K562 (cell line): ENCODE measurements around the gene ID4.

ENCODE experiments used
- CREB5 ChIP-seq: fragments of 250-450 bp; sonication (Bioruptor Pico); IDR thresholded peaks from 2 replicates; pipeline ENCODE4 v1.5.0; 2020; ENCODE audit warnings: mild to moderate bottlenecking
- CTCF ChIP-seq, 3 experiments: IDR thresholded peaks in 2 of 3; conservative IDR thresholded peaks in 1 of 3; 2 replicates each; pipeline ENCODE4 v1.5.1; 2011 to 2012; ENCODE audit warnings: low read length in 3 of 3, mild to moderate bottlenecking in 3 of 3, control low read depth in 2 of 3, improper control_type of control experiment in 1 of 3, inconsistent platforms in 1 of 3, low read depth in 1 of 3, mixed read lengths in 1 of 3, moderate library complexity in 1 of 3; ENCODE audit not compliant: insufficient read depth in 2 of 3
- FOXJ3 ChIP-seq: sonication (generic); formaldehyde crosslinking; IDR thresholded peaks from 2 replicates; pipeline ENCODE4 v1.4.0; 2020; ENCODE audit warnings: mild to moderate bottlenecking, missing genetic modification reagents
- FOXK2 ChIP-seq, 2 experiments: fragments of 450-650 bp; IDR thresholded peaks in 1 of 2; conservative IDR thresholded peaks in 1 of 2; 2 replicates each; pipeline ENCODE4 v1.6.1; 2016; ENCODE audit warnings: low read depth in 2 of 2, mild to moderate bottlenecking in 1 of 2
- HOXB6 ChIP-seq: fragments of 250-450 bp; sonication (Bioruptor Pico); IDR thresholded peaks from 2 replicates; pipeline ENCODE4 v1.5.1; 2022; ENCODE audit warnings: mild to moderate bottlenecking, borderline replicate concordance
- KLF10 ChIP-seq: fragments of 250-450 bp; sonication (Bioruptor Pico); IDR thresholded peaks from 2 replicates; pipeline ENCODE4 v1.6.1; 2021; ENCODE audit warnings: matching md5 sums
- NR3C1 ChIP-seq: sonication (generic); formaldehyde crosslinking; IDR thresholded peaks from 2 replicates; pipeline ENCODE4 v1.8.1; 2022; ENCODE audit warnings: missing genetic modification reagents
- POLR3A ChIP-seq: IDR thresholded peaks from 2 replicates; pipeline ENCODE4 v1.6.1; 2011; ENCODE audit warnings: borderline replicate concordance, mild to moderate bottlenecking, moderate library complexity; ENCODE audit not compliant: insufficient read length, insufficient read depth; ENCODE audit errors: extremely low read depth
- SIN3A ChIP-seq, 2 experiments: fragments of 150-350 bp in 1 of 2; IDR thresholded peaks; 2 replicates each; pipeline ENCODE4 v1.6.1; 2011 to 2016; ENCODE audit warnings: borderline replicate concordance in 2 of 2, low read depth in 2 of 2, low read length in 2 of 2, mild to moderate bottlenecking in 2 of 2, moderate library complexity in 2 of 2; ENCODE audit not compliant: control insufficient read depth in 1 of 2
- SP1 ChIP-seq: sonication (generic); formaldehyde crosslinking; IDR thresholded peaks from 2 replicates; pipeline ENCODE4 v1.8.1; 2022; ENCODE audit warnings: mild to moderate bottlenecking, missing genetic modification reagents
- SUPT5H ChIP-seq: fragments of 450-650 bp; IDR thresholded peaks from 2 replicates; pipeline ENCODE4 v1.6.1; 2016
- ZFP1 ChIP-seq: fragments of 450-650 bp; formaldehyde crosslinking; IDR thresholded peaks from 2 replicates; pipeline ENCODE4 v1.4.0; 2020; ENCODE audit warnings: mild to moderate bottlenecking, mixed read lengths
- TF ChIP-seq, protein P1 (sequence below): fragments of 450-650 bp; IDR thresholded peaks from 2 replicates; pipeline ENCODE4 v1.6.1; 2016; ENCODE audit warnings: mild to moderate bottlenecking, moderate library complexity

GRCh38 chr6:19879663-19880062 is 42.5 kb downstream of the ID4 start:
- TF ChIP-seq CTCF (IDR thresholded peaks at IDR 0.05 in 2 of 3, conservative IDR thresholded peaks at IDR 0.05 in 1 of 3; ENCODE audit: insufficient read depth in 2 of 3, low read depth in 1 of 3, low read length in 3 of 3) (no peak), SUPT5H (no peak), POLR3A (no peak), KLF10 (CRISPR knock-in tag) (no peak), HOXB6 (CRISPR knock-in tag) (no peak), NR3C1 (no peak), FOXK2 (conservative IDR thresholded peaks at IDR 0.05 in 1 of 2, IDR thresholded peaks at IDR 0.05 in 1 of 2; ENCODE audit: low read depth in 2 of 2) (no peak), ZFP1 (no peak), SP1 (CRISPR knock-in tag) (no peak), FOXJ3 (CRISPR knock-in tag) (no peak), SIN3A (IDR thresholded peaks at IDR 0.05; ENCODE audit: borderline replicate concordance in 2 of 2, control insufficient read depth in 1 of 2, low read depth in 2 of 2, low read length in 2 of 2) (no peak), CREB5 (CRISPR knock-in tag) (no peak)
- TF ChIP-seq, protein P1, sequence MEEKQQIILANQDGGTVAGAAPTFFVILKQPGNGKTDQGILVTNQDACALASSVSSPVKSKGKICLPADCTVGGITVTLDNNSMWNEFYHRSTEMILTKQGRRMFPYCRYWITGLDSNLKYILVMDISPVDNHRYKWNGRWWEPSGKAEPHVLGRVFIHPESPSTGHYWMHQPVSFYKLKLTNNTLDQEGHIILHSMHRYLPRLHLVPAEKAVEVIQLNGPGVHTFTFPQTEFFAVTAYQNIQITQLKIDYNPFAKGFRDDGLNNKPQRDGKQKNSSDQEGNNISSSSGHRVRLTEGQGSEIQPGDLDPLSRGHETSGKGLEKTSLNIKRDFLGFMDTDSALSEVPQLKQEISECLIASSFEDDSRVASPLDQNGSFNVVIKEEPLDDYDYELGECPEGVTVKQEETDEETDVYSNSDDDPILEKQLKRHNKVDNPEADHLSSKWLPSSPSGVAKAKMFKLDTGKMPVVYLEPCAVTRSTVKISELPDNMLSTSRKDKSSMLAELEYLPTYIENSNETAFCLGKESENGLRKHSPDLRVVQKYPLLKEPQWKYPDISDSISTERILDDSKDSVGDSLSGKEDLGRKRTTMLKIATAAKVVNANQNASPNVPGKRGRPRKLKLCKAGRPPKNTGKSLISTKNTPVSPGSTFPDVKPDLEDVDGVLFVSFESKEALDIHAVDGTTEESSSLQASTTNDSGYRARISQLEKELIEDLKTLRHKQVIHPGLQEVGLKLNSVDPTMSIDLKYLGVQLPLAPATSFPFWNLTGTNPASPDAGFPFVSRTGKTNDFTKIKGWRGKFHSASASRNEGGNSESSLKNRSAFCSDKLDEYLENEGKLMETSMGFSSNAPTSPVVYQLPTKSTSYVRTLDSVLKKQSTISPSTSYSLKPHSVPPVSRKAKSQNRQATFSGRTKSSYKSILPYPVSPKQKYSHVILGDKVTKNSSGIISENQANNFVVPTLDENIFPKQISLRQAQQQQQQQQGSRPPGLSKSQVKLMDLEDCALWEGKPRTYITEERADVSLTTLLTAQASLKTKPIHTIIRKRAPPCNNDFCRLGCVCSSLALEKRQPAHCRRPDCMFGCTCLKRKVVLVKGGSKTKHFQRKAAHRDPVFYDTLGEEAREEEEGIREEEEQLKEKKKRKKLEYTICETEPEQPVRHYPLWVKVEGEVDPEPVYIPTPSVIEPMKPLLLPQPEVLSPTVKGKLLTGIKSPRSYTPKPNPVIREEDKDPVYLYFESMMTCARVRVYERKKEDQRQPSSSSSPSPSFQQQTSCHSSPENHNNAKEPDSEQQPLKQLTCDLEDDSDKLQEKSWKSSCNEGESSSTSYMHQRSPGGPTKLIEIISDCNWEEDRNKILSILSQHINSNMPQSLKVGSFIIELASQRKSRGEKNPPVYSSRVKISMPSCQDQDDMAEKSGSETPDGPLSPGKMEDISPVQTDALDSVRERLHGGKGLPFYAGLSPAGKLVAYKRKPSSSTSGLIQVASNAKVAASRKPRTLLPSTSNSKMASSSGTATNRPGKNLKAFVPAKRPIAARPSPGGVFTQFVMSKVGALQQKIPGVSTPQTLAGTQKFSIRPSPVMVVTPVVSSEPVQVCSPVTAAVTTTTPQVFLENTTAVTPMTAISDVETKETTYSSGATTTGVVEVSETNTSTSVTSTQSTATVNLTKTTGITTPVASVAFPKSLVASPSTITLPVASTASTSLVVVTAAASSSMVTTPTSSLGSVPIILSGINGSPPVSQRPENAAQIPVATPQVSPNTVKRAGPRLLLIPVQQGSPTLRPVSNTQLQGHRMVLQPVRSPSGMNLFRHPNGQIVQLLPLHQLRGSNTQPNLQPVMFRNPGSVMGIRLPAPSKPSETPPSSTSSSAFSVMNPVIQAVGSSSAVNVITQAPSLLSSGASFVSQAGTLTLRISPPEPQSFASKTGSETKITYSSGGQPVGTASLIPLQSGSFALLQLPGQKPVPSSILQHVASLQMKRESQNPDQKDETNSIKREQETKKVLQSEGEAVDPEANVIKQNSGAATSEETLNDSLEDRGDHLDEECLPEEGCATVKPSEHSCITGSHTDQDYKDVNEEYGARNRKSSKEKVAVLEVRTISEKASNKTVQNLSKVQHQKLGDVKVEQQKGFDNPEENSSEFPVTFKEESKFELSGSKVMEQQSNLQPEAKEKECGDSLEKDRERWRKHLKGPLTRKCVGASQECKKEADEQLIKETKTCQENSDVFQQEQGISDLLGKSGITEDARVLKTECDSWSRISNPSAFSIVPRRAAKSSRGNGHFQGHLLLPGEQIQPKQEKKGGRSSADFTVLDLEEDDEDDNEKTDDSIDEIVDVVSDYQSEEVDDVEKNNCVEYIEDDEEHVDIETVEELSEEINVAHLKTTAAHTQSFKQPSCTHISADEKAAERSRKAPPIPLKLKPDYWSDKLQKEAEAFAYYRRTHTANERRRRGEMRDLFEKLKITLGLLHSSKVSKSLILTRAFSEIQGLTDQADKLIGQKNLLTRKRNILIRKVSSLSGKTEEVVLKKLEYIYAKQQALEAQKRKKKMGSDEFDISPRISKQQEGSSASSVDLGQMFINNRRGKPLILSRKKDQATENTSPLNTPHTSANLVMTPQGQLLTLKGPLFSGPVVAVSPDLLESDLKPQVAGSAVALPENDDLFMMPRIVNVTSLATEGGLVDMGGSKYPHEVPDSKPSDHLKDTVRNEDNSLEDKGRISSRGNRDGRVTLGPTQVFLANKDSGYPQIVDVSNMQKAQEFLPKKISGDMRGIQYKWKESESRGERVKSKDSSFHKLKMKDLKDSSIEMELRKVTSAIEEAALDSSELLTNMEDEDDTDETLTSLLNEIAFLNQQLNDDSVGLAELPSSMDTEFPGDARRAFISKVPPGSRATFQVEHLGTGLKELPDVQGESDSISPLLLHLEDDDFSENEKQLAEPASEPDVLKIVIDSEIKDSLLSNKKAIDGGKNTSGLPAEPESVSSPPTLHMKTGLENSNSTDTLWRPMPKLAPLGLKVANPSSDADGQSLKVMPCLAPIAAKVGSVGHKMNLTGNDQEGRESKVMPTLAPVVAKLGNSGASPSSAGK, result no peak
